ENCODE results near the gene NLRP7. TPM values are rescaled to one million over a fixed set of nuclear protein-coding genes. Genes with fewer than 3 reads are reported as not detected.
"Not testable (repeated sequence)": the region's sequence is repeated elsewhere in the genome, so short reads cannot be mapped to it uniquely, and the experiment has no call there.

NLRP7 gene
- total RNA-seq: 0.15 TPM
- long read RNA-seq: 0 reads

DNA sequence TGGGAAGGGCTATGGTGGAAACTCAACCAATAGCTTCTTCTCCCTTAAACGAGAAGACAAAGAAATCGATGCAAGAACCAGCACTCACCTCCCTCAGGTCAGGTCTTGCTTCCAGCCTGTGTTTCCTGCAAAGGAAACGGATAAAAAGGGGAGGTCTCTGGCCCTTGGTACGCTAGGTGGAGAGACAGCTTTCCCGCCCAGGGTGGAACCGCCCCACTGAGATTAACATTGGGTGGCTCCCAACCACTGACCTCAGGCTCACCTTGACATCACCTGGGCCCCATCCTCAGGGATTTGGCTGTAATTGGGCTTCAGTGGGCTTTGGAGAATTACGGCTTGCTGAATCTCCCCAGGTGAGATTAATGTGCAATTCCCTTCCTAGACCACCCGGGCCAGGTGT, at the start of gene NLRP7:
NLRP7 (minus strand) TSS at position 150 of the 400 bp plus-strand sequence.
- ATAC-seq (no peak), DNase-seq (no peak)
- no peaks in the 10 kb centered on the region for H3K27me3 ChIP-seq (ENCODE audit: low read depth)
- H3K9me3 ChIP-seq: no peaks in the 10 kb centered on the region
- no peaks in the 10 kb centered on the region for H3K36me3 ChIP-seq
- intact Hi-C loops (cut with DNase I): no loop called here
- TF ChIP-seq, protein P1, sequence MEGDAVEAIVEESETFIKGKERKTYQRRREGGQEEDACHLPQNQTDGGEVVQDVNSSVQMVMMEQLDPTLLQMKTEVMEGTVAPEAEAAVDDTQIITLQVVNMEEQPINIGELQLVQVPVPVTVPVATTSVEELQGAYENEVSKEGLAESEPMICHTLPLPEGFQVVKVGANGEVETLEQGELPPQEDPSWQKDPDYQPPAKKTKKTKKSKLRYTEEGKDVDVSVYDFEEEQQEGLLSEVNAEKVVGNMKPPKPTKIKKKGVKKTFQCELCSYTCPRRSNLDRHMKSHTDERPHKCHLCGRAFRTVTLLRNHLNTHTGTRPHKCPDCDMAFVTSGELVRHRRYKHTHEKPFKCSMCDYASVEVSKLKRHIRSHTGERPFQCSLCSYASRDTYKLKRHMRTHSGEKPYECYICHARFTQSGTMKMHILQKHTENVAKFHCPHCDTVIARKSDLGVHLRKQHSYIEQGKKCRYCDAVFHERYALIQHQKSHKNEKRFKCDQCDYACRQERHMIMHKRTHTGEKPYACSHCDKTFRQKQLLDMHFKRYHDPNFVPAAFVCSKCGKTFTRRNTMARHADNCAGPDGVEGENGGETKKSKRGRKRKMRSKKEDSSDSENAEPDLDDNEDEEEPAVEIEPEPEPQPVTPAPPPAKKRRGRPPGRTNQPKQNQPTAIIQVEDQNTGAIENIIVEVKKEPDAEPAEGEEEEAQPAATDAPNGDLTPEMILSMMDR (IDR thresholded peaks at IDR 0.05): no peak
- no peaks in the 10 kb centered on the region for H3K4me1 ChIP-seq
- H3K27ac ChIP-seq: no peak within 1 kb of the TSS
- no peak within 1 kb of the TSS for H3K4me3 ChIP-seq

DNA sequence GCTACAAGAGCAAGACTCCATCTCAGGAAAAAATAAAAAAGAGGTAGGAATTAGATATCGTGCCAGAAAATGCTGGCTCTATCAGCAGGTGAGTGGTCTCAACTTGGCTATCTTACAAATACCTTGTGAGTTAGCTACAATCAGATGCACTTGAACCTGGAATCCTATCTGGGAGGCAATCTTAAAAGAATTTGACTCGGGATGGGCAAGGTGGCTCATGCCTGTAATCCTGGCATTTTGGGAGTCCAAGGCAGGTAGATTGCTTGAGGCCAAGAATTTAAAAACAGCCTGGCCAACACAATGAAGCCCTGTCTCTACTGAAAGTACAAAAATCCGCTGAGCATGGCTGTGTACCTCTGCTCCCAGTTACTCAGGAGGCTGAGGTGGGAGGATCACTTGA, 48.2 kb upstream of the NLRP7 start:
- Histone ChIP-seq H3K36me3 (no peaks in the 10 kb centered on the region), H3K4me1 (no peaks in the 10 kb centered on the region), H3K4me3 (no peak overlapping the region), H3K27me3 (ENCODE audit: low read depth) (no peaks in the 10 kb centered on the region), H3K9me3 (no peaks in the 10 kb centered on the region), H3K27ac (no peak overlapping the region)
- DNase-seq (no peak), ATAC-seq (no peak)
- TF ChIP-seq, protein P1 (IDR thresholded peaks at IDR 0.05): no peak
- intact Hi-C loops (cut with DNase I): no loop called here

- intact Hi-C loops (cut with DNase I); H3K36me3 ChIP-seq; ATAC-seq: not testable (repeated sequence)
Measured at GRCh38 chr19:54989531-54989930, 42.2 kb upstream of the NLRP7 start.

DNA sequence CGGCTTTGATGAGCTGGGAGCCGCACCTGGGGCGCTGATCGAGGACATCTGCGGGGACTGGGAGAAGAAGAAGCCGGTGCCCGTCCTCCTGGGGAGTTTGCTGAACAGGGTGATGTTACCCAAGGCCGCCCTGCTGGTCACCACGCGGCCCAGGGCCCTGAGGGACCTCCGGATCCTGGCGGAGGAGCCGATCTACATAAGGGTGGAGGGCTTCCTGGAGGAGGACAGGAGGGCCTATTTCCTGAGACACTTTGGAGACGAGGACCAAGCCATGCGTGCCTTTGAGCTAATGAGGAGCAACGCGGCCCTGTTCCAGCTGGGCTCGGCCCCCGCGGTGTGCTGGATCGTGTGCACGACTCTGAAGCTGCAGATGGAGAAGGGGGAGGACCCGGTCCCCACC, 35.2 kb upstream of the NLRP7 start:
- H3K9me3 ChIP-seq; intact Hi-C loops (cut with DNase I); H3K4me1 ChIP-seq; H3K36me3 ChIP-seq; H3K27ac ChIP-seq; H3K4me3 ChIP-seq; DNase-seq; H3K27me3 ChIP-seq (ENCODE audit: low read depth): not testable (repeated sequence)
- peak in 1 of 2 donors; percentile 30 for ATAC-seq

More at GRCh38 chr19:54989531-54989930, 42.2 kb upstream of the NLRP7 start:
- H3K9me3 ChIP-seq; H3K27ac ChIP-seq; H3K27me3 ChIP-seq (ENCODE audit: low read depth); DNase-seq; H3K4me1 ChIP-seq; H3K4me3 ChIP-seq: not testable (repeated sequence)

DNA sequence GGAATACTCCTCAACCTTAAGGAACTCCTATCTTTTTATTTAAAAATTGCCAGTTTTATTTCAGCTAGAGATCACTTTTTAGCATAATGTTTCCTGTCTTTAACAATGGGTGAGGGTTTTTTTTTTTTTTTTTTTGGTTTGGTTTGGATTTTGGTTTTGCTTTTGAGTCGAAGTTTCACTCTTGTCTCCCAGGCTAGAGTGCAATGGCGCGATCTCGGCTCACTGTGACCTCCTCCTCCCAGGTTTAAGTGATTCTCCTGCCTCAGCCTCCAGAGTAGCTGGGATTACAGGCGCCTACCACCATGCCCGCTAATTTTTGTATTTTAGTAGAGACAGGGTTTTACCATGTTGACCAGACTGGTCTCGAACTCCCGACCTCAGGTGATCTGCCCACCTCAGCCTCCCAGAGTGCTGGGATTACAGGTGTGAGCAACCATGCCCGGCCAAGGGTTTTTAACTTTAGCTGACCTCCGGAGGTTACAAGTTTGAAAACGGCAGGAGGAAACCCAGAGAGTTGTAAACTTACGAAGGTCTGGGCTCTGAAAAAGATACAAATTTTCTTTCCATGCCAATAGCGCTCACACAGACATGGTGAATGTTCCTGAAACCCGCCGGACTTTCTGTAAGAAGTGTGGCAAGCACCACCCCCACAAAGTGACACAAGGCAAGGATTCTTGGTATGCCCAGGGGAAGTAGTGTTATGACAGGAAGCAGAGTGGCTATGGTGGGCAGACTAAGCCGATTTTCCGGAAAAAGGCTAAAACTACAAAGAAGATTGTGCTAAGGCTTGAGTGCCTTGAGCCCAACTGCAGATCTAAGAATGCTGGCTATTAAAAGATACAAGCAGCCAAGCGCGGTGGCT, 26.1 kb upstream of the NLRP7 start:
- DNase-seq (peak; percentile 56), ATAC-seq (peak; percentile 44 to 62)
- H3K36me3 ChIP-seq; H3K4me1 ChIP-seq; intact Hi-C loops (cut with DNase I); H3K27me3 ChIP-seq (ENCODE audit: low read depth); H3K9me3 ChIP-seq; H3K4me3 ChIP-seq: not testable (repeated sequence)
- H3K27ac ChIP-seq: peak overlapping the region; percentile 53

DNA sequence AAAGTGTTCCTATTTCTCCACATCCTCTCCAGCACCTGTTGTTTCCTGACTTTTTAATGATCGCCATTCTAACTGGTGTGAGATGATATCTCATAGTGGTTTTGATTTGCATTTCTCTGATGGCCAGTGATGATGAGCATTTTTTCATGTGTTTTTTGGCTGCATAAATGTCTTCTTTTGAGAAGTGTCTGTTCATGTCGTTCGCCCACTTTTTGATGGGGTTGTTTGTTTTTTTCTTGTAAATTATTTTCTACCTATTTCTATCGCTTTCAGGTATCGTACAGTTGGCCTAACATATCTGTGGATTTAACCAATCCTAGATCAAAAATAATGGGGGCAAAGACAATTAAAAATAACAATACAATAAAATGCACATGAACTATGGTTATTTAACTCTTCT, 24.1 kb upstream of the NLRP7 start:
- H3K4me1 ChIP-seq; H3K27me3 ChIP-seq (ENCODE audit: low read depth); ATAC-seq; DNase-seq; H3K36me3 ChIP-seq; H3K27ac ChIP-seq; intact Hi-C loops (cut with DNase I); H3K4me3 ChIP-seq; H3K9me3 ChIP-seq: not testable (repeated sequence)

GRCh38 chr19:54969647-54970046, 22.3 kb upstream of the NLRP7 start:
- no peak for DNase-seq
- no peaks in the 10 kb centered on the region for H3K36me3 ChIP-seq
- intact Hi-C loops (cut with DNase I): no loop called here
- no peak overlapping the region for H3K27ac ChIP-seq
- no peak overlapping the region for H3K4me3 ChIP-seq
- TF ChIP-seq, protein P1 (IDR thresholded peaks at IDR 0.05): no peak
- H3K4me1 ChIP-seq: no peaks in the 10 kb centered on the region
- no peaks in the 10 kb centered on the region for H3K27me3 ChIP-seq (ENCODE audit: low read depth)
- H3K9me3 ChIP-seq: no peaks in the 10 kb centered on the region
- ATAC-seq: no peak
